GM19463 (cell line): ENCODE measurements around the gene CCDC174.
A peak's percentile ranks its signal among the peaks of the same experiment; 100 is the strongest.
"Not testable (repeated sequence)": the region's sequence is repeated elsewhere in the genome, so short reads cannot be mapped to it uniquely, and the experiment has no call there.

Experiments used
- ATAC-seq: cut with Tn5 transposase; IDR thresholded peaks from one replicate; pipeline ENCODE4 v1.9.1; 2021; ENCODE audit warnings: mild to moderate bottlenecking, moderate library complexity; ENCODE audit not compliant: unreplicated experiment

CCDC174 gene

DNA sequence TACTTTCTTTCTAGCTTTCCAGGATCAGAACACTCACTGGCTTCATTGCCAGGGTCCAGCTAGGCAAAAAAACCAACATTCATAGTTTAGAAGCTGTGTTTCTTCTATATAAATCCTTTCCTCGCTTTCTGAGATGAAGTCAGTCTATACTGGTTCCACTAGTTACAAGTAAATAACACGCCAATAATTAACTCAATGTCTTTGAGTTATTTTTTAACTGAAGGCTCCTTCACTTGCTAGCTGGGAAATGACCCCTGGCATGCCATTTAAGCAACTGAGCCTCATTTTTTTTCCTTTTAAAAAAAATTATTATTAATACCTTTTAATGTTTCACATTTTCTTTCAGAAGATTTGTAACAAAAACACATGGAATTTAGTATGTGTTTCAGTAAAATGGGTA, 2.1 kb upstream of the CCDC174 start:
- no peak for ATAC-seq

DNA sequence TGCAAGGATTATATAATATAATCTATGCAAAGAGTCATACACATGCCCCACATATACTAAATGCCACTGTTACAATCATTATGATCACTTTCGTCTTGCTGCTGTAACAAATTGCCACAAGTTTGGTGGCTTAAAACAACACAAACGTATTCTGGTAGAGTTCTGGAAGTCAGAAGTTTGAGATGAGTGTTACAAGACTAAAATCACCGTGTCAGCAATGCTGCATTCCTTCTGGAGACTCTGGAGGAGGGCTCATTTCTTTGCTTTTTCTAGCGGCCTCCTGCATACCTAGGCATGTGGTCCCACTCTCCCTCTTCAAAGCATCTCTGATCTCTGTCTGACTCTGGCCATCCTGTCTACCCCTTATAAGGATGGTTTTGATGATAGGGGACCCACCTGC, 1.4 kb upstream of the CCDC174 start:
- ATAC-seq, result no peak

DNA sequence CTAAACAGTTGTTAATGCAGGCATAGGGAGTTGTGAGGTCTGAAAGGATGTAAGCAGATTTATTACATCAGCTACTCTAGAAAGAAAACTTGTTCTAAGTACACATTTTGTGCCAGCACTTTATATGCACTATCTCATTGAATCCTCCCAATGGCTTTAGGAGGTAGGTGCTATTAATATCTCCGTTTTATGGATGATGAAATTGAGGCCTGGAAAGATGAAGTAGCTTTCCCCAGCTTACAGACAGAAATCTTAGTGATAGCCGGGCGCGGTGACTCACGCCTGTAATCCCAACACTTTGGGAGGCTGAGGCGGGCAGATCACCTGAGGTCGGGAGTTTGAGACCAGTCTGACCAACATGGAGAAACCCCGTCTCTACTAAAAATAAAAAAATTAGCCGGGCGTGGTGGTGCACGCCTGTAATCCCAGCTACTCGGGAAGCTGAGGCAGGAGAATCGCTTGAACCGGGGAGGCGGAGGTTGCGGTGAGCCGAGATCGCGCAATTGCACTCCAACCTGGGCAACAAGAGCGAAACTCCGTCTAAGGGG, 872 bp downstream of the CCDC174 start:
- not testable (repeated sequence) for ATAC-seq

DNA sequence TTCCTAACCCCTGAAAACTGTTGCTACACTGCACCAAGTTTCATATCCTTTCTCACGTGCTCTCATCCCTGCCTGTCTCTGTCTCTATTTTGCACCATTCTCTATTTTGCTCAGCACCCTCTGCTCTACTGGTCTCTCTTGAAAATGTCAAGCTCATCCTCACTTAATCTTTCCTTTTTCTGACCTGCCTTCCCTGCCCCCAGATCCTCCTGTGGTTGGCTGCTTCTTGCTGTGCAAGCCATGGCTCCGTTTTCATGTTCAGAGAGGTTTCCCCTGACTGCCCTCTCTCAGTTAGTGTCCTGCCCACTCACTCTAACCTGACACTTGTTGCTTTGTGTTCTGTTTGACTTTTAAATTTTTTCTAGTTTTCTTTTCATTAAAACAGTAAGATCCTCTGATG, 6.0 kb downstream of the CCDC174 start:
- ATAC-seq, result no peak

DNA sequence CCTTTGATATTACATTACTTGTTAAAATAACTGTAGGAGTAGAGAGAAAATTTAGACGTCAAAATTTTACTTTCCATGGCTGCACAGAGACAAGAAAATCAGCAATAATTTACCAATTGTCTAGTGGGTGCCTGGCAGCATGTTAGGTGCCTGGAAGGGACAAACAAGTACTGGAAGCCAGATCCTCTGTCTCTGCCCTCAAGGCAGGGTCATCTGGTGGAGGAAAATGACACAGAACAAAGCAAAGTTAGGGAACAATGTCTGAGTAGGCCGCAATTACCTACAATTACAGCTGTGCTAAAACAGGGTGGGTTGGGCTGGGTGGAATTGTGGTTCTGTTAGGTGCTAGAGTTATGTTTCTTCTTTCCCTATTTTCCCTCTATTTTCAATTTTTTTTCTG, 7.4 kb downstream of the CCDC174 start:
- no peak for ATAC-seq

DNA sequence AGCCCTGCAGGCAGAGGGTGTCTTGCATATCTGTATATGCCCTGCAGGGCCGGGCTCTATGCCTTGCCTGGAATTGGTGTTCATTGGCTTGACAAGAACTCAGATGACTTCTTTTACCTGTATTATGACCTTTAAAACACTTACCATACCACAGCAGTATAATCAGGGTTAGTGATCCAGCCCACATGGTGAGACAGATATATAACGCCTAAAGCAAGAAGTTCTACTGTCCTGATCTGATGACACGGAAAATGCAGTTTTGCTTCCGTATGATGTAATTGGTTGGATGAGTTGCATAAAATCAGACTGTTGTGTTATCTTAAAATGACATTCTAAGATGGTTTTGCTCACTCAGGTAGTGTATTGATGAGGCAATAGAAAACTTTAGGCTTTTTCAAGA, 9.4 kb downstream of the CCDC174 start:
- ATAC-seq, result no peak

DNA sequence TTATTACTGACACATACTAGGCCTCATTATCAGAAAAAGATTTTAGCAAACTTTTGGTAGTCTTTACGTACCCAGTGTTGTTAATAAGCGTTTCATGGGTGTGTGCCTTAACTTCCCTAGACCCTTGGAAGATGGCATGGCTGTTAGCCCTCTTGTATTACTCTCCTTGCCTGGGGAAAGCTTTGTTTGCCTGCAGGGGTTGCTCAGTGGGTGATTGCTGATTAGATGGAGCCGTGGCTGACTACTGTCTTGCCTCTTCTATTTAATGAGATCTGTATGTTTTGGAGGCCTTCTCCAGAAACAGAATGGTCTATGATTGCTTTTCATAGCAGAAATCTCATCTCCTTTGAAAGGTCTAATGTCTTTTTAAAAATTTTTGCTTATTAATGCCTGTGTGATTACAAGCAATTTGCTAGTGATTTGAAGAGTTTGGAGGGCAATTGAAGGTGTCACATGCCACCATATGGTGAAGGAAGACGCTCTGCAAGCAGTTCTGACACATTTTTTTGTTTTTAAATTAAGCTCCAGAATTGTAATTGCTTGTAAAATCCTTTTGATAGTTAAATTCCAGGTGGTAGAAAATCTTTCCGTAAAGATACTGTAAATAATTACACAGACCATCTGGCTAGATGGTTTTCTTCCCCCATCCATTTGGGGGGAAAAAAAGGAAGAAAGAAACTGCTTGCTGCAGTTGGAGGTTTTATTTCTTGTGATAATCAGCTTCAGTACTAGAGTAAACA, 12.0 kb downstream of the CCDC174 start:
- ATAC-seq, result no peak

DNA sequence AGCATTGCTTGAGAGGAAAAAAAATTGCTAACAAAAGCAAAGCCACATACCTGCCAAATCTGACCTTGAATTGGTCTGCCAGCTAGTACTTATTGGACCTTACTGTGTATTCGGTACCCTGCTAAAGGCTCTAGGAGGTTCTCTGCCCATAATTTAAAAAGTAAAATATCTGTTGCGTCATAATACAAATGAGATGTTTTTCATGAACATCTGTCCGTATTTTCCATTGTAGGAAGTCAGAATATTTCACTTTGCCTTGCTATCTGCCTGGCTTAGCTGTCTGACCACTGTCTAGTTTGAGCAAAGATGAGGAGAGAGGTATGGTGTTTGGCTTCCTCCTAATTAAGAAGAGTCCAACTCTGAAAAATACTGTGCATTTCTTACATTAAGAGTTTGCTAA, 12.6 kb downstream of the CCDC174 start:
- no peak for ATAC-seq

DNA sequence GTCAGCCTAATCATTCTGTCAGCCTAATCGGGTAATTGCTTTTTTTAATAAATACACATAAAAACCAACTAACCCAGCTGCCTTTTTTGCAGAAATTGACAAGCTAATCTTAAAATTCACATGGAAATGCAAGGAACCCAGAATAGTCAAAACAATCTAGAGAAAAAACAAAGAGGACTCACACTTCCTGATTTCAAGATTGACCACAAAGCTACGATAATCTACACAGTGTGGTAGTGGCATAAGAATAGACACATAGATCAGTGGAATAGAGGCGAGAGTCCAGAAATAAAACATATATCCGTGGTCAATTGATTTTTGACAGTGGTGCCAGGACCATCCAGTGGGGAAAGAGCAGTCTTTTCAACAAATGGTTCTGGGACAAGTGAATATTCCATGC, 21.0 kb downstream of the CCDC174 start:
- no peak for ATAC-seq

DNA sequence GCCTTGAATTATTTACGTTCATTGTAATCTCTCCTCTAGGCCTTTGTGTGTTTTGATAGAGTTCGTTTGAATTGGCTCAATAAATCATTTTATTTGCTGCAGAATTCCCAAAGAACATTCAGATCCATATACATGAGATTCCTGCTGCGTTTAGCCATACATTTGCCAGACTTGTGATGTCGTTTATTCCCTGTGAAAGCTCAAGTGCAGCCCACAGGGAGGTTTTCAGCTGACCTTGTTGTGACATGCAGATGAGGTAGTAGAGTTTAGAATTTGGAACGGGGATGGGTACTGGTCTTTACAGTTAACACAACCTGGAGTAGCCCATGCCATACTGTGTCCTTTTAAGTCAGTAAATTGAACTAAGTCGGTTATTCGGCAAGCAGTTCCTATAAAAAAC, 23.3 kb downstream of the CCDC174 start, which contains the start of gene C3orf20:
C3orf20 (plus strand) TSS at position 301 of the 400 bp plus-strand sequence. CDS start 7,573 bp downstream, outside the sequence.
- ATAC-seq, result no peak

DNA sequence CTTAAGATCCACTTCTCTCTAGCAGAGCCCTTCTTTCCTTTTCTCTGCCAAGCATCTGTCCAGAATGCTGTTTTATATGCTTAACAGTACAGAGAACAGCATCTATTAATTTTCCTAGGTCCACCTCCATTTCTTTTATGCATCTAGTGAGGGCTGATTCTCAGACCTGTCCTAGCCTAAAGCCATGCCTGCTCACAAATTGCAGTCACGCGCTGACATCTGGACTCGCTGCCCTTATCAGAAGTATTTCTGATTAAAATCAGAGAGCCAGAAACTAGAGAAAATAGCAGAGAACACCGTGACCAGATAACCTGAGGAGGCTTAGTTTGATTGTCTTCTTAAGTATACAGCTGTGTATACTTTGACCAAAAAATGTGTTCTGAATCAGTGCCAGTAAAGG, 25.3 kb downstream of the CCDC174 start:
- no peak for ATAC-seq

DNA sequence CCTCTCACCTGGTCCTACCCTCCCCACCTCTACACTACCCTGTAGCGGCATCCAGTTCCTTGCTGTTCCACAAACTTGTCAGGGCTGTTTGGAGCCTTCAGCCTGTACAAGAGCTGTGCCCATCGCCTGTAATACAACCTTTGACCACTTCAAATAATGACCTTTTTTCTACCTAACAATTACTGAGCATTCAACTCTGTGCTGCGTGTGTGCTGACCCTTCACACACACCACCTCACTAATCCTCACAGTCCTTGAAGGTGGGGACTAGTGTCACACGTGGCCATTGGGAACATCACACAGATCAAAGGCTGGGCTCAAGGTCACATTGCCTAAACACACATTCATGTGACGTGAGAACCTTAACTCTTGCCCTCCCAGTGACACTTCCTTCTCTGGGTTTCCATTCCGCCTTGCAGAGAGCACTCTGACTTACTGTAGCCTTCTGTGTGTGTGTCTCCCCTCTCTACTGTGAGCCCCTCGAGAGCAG, 26.5 kb downstream of the CCDC174 start:
- no peak for ATAC-seq

DNA sequence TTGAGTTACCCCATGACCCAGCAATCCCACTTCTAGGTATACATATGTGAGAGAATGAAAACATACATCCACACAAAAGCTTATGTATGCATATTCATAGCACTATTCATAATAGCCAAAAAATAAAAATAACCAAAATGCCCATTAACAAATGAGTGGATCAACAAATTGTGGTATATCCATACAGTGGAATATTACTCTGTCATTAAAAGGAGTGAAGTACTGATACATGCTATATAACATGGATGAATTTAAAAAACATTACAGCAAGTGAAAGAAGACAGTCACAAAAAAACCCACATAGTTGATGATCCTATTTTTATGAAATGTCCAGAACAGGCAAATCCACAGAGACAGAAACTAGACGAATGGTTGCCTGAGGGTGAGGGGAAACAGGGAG, 28.6 kb downstream of the CCDC174 start:
- no peak for ATAC-seq

DNA sequence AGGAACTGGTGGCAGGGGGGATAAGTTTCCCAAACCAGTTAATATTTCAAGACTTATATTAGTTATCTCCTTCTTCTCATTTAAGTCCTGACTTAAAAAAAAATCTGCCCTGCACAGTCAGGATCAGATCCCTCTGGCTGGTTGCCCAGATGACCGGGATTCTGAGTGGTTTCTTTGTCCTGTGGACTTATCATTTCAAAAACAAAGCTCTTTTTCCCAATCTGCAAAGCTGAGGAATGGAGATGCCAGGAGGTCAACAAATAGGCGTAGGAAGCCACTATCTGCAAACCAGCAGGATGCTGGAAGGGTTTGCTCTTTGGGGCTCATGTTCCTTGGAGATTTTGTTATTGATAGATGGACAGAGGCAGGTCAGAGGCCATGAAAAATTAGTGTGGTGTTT, 29.2 kb downstream of the CCDC174 start:
- ATAC-seq, result no peak

DNA sequence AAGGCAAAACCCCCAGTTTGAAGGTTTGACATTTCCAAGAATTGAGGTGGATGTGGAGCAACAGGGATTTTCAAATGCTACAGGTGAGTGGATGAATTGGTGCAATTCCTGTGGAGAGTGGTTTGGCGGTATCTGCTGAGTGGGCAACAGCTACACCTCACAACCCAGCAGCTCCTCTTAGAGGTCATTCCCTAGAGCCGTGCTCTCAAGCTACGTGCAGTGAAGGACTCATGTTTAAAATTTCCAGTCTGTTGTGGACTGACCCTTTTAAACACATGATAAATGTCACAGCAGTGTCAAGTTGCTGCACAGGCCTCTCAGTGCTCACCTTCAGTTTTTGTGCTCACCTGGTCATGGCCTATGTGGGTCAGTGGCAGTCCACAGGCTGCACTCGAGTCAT, 32.9 kb downstream of the CCDC174 start:
- no peak for ATAC-seq

DNA sequence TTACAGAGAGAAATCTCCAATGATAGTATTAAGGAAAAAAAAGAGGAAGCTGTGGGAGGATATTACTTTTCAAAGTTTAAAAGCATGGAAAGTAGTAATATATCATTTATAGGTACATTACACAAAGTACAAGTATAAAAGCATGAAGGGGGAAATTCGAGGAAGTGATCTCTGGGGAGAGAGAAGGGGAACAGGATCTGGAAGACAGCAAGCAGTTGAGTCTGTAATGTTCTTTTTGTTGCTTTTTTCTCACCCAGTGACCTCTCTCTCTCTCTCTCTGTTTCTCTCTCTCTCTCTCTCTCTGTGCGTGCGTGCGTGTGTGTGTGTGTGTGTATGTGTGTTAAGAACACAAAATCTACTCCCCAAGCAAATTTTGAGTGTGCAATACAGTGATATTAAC, 33.6 kb downstream of the CCDC174 start:
- ATAC-seq, result no peak

DNA sequence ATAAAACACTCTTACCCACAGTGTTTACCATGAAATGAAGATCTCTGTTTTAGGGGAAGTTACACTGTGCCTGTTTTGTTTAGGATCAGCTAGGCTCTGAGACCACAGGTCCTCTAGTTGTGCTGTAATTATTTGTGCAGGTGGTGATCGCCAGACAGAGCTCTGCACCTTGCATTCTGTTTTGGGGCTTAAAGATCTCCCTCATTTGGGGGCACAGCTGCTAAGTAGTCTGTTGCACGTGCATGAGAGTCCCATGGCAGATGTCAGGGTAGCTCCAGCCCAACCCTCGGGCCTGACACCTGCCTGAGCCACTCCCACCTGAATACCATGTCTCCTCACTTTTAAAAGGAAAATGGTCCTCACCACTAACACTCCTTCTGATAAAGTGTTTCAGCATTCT, 35.8 kb downstream of the CCDC174 start:
- no peak for ATAC-seq

DNA sequence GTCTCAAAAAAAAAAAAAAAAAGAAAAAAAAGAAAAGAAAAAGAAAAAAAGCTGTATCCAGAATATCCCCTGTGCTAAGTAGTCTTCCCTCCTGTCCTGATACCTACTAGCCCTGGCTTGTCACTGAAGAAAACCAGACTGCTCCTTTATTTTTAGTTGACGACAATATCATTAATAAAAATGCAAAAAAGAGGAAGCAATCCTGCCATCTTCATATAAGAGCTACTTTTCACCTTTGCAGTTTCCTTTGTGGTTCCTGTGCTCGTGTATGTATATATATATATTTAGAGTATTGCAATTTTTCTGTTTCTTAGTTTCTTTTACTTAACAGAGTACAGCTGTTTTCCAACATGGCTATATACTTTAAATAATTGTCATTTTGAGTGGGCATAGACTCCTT, 37.0 kb downstream of the CCDC174 start:
- no peak for ATAC-seq

DNA sequence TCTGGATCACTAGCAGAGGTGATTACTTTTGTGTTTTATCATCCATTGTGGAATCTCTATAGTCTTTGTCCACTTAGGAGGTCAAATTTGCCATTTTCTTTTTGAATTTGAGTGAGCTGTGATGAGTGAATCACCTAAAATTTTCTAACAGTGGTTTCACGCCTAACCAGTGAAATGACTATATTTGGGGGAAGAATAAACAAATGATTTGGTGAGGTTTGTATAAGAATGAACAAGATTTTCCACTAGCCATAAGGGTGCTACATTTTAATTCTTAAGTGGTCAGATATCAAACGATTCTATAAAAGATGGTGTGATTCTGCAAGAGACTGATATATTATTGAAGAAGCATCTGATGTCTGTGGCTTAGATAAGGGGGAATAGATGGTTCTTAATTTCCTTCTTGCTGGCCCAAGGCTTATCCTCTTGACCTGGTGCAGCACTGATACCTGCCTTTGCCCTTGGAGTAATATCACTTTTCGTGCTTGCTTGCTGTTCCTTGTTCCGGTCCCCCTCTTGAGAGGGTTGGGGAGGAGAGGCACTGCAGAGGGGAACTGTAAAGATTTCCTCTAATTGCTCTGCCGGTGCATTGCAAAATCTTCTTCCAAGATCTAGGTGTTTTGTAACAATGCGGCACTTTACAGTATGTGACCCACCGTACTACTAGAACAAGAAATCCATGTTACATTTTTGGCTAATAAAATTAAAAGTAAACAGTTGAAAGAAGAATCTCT, 37.9 kb downstream of the CCDC174 start:
- ATAC-seq, result no peak

DNA sequence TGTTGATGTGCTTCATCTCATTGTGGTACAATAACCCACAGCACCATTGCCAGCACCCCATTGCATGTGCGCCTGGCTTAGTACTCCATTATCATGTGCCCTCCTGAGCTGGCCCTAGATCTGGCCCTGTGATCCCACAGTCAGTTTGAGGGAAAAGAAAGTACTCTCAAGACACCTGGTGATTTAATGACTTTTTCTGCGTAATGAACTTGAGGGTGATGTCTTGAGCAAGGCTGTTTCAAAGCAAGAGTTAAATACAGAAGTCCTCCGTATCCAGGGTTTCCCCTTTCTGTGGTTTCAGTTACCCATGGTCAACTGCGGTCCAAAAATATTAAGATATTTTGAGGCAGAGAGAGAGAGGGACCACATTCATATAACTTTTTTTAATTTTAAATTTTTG, 39.7 kb downstream of the CCDC174 start:
- ATAC-seq, result peak; percentile 52

DNA sequence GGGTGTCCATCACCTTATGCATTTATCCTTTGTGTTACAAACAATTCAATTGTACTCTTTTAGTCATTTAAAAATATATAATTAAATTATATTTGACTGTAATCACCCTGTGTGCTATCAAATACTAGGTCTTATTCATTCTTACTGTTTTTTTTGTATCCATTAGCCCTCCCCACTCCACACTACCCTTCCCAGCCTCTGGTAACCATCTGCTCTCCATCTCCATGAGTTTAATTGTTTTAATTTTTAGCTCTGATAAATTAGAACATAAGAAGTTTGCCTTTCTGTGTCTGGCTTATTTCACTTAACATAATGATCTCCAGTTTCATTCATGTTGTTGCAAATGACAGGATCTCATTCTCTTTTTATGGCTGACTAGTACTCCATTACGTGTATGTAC, 40.2 kb downstream of the CCDC174 start:
- no peak for ATAC-seq

DNA sequence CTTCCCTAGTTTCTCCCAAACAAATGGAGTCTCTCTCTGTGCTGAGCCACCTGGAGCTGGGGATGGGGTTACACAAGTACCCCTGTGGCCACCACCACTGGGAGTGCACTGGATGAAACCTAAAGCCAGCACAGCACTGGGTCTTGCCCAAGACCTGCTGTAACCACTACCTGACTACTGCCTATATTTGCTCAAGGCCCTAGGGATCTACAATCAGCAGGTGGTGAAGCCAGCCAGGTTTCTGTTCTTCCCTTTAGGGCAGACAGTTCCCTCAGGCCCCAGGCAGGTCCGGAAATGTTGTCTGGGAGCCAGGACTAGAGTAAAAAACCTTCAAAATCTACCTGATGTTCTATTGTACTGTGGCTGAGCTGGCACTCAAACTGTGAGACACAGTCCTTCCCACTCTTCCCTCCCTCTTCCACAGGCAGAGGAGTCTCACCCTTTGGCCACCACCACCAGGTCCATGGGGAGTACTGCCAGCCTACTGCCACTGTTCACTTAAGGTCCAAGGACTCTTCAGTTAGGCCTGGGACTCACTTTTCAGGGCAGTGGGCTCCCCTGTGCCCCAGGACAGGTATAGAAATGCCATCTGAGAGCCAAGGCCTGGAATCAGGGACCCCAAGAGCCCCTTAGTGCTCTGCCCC, 47.2 kb downstream of the CCDC174 start:
- ATAC-seq, result no peak
